Skeletal muscle satellite cell (primary cell): ENCODE results near the gene ODAD2.
A peak's percentile ranks its signal among the peaks of the same experiment; 100 is the strongest.
"Not testable (repeated sequence)": the region's sequence is repeated elsewhere in the genome, so short reads cannot be mapped to it uniquely, and the experiment has no call there.

Experiments
- H3K27me3 ChIP-seq: 2 replicates; pipeline ENCODE4 v1.7.0; 2013; ENCODE audit warnings: low read length; ENCODE audit not compliant: control insufficient read depth, insufficient read depth
- H3K36me3 ChIP-seq: 2 replicates; pipeline ENCODE4 v1.7.0; 2013; ENCODE audit warnings: mild to moderate bottlenecking, control low read depth, low read length; ENCODE audit not compliant: insufficient read depth
- H3K4me1 ChIP-seq: 2 replicates; pipeline ENCODE4 v1.7.0; 2013; ENCODE audit warnings: low read length; ENCODE audit not compliant: control insufficient read depth, insufficient read depth
- H3K4me2 ChIP-seq: 2 replicates; pipeline ENCODE4 v1.7.0; 2013; ENCODE audit warnings: mild to moderate bottlenecking, low read length
- H3K4me3 ChIP-seq: 2 replicates; pipeline ENCODE4 v1.7.0; 2013; ENCODE audit warnings: low read length
- H3K9ac ChIP-seq: 2 replicates; pipeline ENCODE4 v1.7.0; 2013; ENCODE audit warnings: mild to moderate bottlenecking, low read depth, low read length, moderate library complexity
- H3K9me3 ChIP-seq: replicated peaks from 2 replicates; pipeline ENCODE4 v1.7.0; 2013; ENCODE audit warnings: mild to moderate bottlenecking, control low read depth, low read length

The ODAD2 gene

DNA sequence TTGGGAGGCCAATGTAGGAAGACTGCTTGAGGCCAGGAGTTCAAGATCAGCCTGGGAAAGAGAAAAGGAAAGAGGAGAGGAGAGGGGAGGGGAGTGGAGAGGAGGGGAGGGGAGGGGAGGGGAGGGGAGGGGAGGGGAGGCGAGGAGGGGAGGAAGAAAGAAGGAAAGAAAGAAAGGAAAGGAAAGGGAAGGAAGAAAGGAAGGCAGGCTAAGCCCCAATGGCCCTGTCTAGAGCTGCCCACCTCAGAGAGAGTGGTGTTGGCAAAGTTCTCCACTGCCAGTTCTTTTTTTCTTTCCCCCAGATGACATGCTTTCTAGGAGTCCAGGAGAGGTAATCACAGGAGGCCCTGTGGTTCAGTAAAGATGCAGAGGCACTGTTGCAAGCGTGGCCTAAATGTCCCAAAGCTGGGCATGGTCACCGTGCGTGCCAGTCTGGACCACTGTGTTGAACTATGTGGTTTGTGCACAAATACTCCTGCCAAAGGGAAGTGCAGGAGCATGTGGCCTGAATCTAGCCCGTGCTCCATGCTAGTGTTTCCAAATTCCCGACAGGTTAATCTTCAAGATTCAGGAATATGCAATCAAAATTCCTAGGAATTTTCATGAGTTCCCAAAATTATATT is 39.7 kb downstream of the ODAD2 start:
- Histone ChIP-seq H3K36me3 (no peaks in the 10 kb centered on the region), H3K4me3 (no peak overlapping the region), H3K9ac (no peak overlapping the region), H3K4me1 (no peaks in the 10 kb centered on the region), H3K4me2 (no peak overlapping the region), H3K27me3 (peaks cover 3% of the 10 kb centered on the region), H3K9me3 (no peaks in the 10 kb centered on the region)

DNA sequence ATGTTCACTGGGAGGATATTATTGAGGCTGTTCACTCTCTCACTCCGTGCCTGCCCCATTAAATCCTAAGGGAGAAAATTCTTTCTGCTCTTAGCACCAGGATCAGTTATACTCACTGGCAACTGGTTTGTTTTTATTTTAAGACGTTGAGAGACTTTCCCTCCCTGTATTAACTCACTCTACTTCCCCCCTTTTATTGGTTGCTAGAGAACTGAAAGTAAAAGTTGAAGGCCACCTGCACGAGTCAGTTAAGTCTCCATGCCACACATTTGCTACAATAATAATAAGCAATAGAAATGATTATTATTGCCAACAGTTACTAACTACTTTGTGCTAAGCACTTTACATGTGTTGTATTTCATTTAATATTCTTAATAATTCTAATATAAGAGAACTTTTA is 40.5 kb downstream of the ODAD2 start:
- H3K9me3 ChIP-seq, H3K4me3 ChIP-seq, H3K4me1 ChIP-seq, H3K27me3 ChIP-seq, H3K4me2 ChIP-seq, H3K36me3 ChIP-seq, H3K9ac ChIP-seq: not testable (repeated sequence)

DNA sequence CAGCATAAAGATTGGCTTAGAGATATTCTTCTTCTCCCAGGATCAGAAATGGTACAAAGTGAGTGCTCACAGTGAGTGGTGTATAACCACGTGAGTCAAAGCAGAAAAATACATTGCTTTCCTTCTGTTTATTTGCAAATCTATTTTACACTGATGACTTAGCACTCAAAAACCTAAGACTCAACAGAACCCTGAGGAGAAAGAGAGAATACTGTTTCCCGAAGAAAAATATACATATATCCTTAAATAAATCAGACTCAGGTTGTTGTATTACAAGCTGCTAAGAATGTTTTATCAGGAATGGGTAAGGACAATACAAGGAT is 48.7 kb downstream of the ODAD2 start:
- Histone ChIP-seq H3K4me1 (no peaks in the 10 kb centered on the region), H3K9ac (no peak overlapping the region), H3K9me3 (no peaks in the 10 kb centered on the region), H3K36me3 (no peaks in the 10 kb centered on the region), H3K4me3 (no peak overlapping the region), H3K4me2 (no peak overlapping the region), H3K27me3 (peaks cover 12% of the 10 kb centered on the region)

DNA sequence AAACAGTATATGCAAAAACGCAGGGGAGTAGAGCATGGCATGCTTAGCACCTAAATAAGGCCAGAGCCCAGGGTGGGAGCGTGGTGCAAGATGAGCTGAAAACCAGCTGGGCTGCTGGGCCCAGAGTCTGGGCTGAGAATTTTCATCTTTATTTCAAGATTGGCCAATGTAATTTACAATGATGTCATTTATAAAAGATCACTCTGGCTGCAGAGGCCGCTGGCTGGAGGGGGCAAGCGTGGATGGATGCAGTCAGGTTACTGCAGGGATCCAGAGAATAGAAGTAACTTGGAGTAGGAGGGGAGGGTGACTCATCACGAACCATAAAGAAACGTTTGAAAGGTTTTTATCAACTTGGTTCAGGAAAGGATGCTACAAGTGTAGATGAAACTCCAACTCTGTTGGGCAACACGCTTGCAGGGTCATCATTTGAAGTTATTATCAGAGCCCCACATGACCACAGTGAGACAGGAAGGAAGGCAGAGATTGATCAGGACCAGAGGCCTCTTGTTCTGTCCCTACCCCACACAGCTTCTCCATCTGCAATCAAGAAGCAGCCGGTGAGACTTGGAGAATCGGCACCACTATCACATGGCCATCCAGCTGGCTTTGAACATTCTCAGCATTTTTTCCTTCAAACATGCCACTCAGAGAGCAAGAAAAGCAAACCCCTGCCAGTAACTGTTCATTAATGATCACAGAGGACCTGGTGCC is 49.2 kb downstream of the ODAD2 start:
- no peaks in the 10 kb centered on the region for H3K9me3 ChIP-seq

DNA sequence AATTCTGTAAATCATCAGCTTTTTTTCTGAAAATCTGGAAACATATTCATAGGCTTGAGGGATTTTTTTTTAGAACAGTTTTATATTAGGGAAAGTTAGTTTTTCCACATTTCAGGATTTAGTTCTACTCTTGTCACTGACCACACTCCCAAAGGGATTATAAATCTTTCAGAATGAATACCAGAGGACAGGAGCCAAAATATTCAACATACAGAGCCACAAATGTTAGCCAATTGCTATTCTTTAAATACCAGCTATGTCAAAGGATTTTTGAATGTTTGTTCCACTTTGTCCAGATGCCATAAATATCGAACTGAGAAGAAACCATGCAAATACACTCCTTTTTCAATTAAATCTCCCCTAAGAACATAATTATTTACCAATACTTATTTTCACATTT is 50.7 kb downstream of the ODAD2 start:
- Histone ChIP-seq H3K36me3 (no peaks in the 10 kb centered on the region), H3K9me3 (no peaks in the 10 kb centered on the region), H3K4me1 (peaks cover 4% of the 10 kb centered on the region), H3K27me3 (peaks cover 12% of the 10 kb centered on the region), H3K9ac (no peak overlapping the region), H3K4me2 (no peak overlapping the region), H3K4me3 (no peak overlapping the region)

More for the DNA sequence above, 49.2 kb downstream of the ODAD2 start:
- Histone ChIP-seq H3K27me3 (peaks cover 12% of the 10 kb centered on the region), H3K9ac (no peak overlapping the region), H3K36me3 (no peaks in the 10 kb centered on the region), H3K4me3 (no peak overlapping the region), H3K4me2 (no peak overlapping the region), H3K4me1 (no peaks in the 10 kb centered on the region)

DNA sequence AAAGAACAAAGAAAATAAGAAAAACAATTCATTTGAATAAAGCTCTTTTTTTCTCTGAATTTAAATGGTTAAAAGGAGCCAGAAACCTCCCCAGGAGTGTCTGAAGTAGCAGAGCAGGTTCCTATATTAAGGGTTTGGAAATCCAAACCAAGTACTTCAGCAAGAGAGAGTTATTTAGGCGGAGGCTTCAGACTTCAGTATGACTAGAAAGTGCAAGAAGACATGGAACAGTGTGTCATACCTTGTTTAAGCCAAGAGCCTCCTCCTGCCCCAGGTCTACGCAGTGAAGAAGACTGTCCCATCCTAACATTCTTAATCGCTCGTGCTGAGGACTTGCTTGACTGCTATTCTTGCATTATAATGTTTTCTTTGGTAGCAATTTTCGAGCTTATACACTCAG is 51.3 kb downstream of the ODAD2 start:
- Histone ChIP-seq H3K36me3 (no peaks in the 10 kb centered on the region), H3K4me2 (no peak overlapping the region), H3K4me3 (no peak overlapping the region), H3K27me3 (peaks cover 12% of the 10 kb centered on the region), H3K4me1 (peaks cover 4% of the 10 kb centered on the region), H3K9ac (no peak overlapping the region), H3K9me3 (no peaks in the 10 kb centered on the region)

DNA sequence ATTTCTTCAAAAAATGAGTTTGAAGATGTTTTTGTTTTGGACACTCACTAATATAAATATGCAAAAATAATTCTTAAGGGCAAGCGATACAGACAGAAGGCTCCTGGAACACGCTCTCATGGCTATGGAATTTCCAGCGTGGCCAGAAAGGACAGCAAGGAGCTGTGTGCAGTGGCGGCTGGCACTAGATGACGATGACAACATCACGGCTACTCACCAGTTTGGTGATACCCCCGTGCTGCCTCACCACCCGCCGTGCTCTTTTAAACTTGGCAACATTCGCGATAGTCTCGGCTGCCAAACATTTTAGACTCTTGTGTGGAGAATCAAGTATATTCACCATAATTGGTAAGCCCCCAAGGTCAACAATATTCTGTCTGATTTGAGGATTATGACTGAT is 54.9 kb downstream of the ODAD2 start:
- Histone ChIP-seq H3K9ac (no peak overlapping the region), H3K36me3 (no peaks in the 10 kb centered on the region), H3K9me3 (no peaks in the 10 kb centered on the region), H3K4me1 (peaks cover 4% of the 10 kb centered on the region), H3K27me3 (peaks cover 7% of the 10 kb centered on the region), H3K4me2 (peak overlapping the region; percentile 53), H3K4me3 (peak overlapping the region; percentile 17)

DNA sequence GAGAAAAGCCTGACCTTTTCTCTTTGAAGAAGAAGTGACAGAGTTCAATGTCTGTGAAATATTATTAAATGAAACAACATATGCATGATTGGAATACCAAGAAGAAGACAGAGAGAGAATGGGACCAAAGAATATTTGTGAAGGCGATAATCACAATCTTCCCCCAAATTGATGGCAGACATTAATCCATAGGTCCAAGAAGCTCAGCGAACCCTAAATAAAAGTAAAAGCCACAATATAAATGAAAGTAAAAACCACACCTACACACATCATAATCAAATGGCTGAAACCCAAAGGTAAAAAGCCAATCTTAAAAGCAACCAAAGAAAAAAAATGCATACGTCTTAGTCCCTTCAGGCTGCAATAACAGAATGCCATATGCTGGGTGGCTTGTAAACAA is 84.0 kb downstream of the ODAD2 start:
- Histone ChIP-seq H3K9ac (no peak overlapping the region), H3K27me3 (peaks cover 15% of the 10 kb centered on the region), H3K4me3 (no peak overlapping the region), H3K4me1 (no peaks in the 10 kb centered on the region), H3K36me3 (no peaks in the 10 kb centered on the region), H3K4me2 (no peak overlapping the region), H3K9me3 (no peaks in the 10 kb centered on the region)

DNA sequence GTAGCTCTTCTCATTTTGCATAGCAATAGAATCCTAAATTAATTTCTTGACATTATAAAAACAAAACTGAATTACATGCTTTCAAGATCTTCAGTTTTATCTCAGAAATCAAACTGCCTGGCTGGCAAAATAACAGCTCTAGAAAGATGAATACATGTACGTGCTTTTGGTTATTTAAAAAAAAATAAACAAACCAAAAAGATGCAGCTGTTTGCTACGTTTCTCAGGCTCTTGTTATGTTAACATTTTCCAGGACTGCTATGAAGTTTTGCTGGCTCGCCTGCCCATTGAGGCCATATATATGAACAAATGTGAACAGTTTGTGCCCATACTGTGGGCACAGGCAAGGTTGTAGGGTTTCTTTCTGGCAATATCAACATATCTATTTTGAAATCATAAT is 86.6 kb downstream of the ODAD2 start:
- Histone ChIP-seq H3K9me3 (no peaks in the 10 kb centered on the region), H3K9ac (no peak overlapping the region), H3K36me3 (no peaks in the 10 kb centered on the region), H3K4me2 (no peak overlapping the region), H3K27me3 (peaks cover 22% of the 10 kb centered on the region), H3K4me3 (no peak overlapping the region), H3K4me1 (no peaks in the 10 kb centered on the region)

DNA sequence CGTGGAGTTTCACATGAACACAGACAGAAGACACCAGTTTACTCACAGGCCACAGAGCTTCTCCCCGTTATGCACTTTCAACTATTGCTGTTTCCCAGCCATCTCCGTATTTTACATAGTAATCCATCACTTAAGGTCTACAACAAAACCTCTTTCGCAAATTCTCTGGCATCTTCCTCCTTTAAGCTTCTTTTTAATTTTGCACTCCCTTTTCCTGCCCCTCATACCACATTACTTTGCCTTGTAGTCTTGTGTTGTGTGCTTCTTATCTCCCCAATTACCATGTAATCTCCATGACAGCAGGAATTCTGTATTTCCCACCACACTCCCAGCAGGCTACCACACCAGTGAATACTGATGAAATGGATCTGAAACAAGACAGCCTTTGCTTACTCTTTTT is 87.3 kb downstream of the ODAD2 start:
- no peak overlapping the region for H3K4me3 ChIP-seq

DNA sequence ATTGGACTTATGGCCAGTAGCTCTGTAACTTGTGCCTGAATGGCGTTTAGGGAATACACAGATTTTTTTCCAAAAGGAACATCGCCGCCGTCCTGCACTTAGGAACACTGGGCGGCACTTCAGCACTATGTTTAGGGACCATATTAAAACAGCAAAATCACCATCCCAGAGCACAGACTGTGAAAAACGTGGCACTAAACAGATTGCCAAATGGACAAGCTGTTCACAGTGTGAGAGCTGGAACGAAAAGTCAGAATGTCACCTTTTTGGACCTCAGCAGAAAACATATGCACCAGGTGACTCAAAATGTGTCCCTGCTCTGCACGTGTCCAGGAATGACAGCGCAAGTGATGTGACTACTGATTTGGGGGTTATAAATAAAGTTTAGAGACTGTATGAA is 87.9 kb downstream of the ODAD2 start:
- H3K27me3 ChIP-seq = peaks cover 22% of the 10 kb centered on the region
- no peaks in the 10 kb centered on the region for H3K36me3 ChIP-seq
- H3K4me3 ChIP-seq = no peak overlapping the region
- H3K9ac ChIP-seq = no peak overlapping the region
- no peak overlapping the region for H3K4me2 ChIP-seq
- H3K9me3 ChIP-seq = no peaks in the 10 kb centered on the region
- H3K4me1 ChIP-seq = no peaks in the 10 kb centered on the region

More for the DNA sequence above, 87.3 kb downstream of the ODAD2 start:
- Histone ChIP-seq H3K4me2 (no peak overlapping the region), H3K9ac (no peak overlapping the region), H3K36me3 (no peaks in the 10 kb centered on the region), H3K9me3 (no peaks in the 10 kb centered on the region), H3K27me3 (peaks cover 22% of the 10 kb centered on the region), H3K4me1 (no peaks in the 10 kb centered on the region)

DNA sequence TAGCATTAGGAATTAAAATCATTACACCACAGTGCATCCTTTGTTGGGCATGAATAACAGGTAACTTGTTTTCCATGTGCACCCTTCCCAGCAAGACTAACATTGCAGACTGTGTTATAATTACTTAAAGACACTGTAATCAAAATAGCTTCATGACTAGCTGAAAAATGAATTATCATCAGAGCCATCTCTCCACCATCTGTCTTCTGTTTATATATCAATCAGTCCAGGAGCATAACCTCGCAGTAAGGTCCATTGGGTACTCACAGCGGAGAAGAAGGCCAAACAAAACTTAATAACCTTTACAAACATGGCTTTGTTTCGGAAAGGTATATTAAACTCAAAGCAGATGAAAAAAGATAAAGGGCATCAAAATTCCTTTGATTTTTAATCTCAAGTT is 90.6 kb downstream of the ODAD2 start:
- no peaks in the 10 kb centered on the region for H3K4me1 ChIP-seq
- no peaks in the 10 kb centered on the region for H3K36me3 ChIP-seq
- H3K9ac ChIP-seq = no peak overlapping the region
- no peak overlapping the region for H3K4me3 ChIP-seq
- H3K9me3 ChIP-seq = no peaks in the 10 kb centered on the region
- no peak overlapping the region for H3K4me2 ChIP-seq
- H3K27me3 ChIP-seq = peaks cover 22% of the 10 kb centered on the region
